ENCODE results near the gene EIF3D. TPM values are rescaled to one million over a fixed set of nuclear protein-coding genes. Genes with fewer than 3 reads are reported as not detected.

The EIF3D gene
- total and polyA plus RNA-seq, 3 donors from 2014 or later = 150 to 176 (median 163) TPM

GRCh38 chr22:36573815-36574363 lies 44.9 kb upstream of the EIF3D start:
- WGBS, 2 donors = 41 to 53% methylated on average over 9 of the region's 9 CpGs
- Histone ChIP-seq H3K4me1 (no peaks in the 10 kb centered on the region), H3K36me3 (ENCODE audit: low read depth, missing control alignments) (no peaks in the 10 kb centered on the region), H3K4me3 (no peak overlapping the region), H3K9me3 (no peaks in the 10 kb centered on the region), H3K27ac (no peak overlapping the region), H3K27me3 (no peaks in the 10 kb centered on the region)
- DNase-seq = no peak
- intact Hi-C loops (cut with DNase I; ENCODE audit: low total_unique reads) = no loop called here
- TF ChIP-seq CTCF (IDR thresholded peaks at IDR 0.05) (no peak), POLR2A (IDR thresholded peaks at IDR 0.05) (no peak)

- Histone ChIP-seq H3K4me1 (no peaks in the 10 kb centered on the region), H3K4me3 (no peak overlapping the region), H3K27me3 (no peaks in the 10 kb centered on the region), H3K36me3 (ENCODE audit: low read depth, missing control alignments) (no peaks in the 10 kb centered on the region), H3K9me3 (no peaks in the 10 kb centered on the region), H3K27ac (no peak overlapping the region)
- no peak for TF ChIP-seq CTCF (IDR thresholded peaks at IDR 0.05)
- TF ChIP-seq POLR2A (IDR thresholded peaks at IDR 0.05) = no peak
- intact Hi-C loops (cut with DNase I; ENCODE audit: low total_unique reads) = no loop called here
- 88 to 93% methylated on average over 2 of the region's 2 CpGs for WGBS, 2 donors
- DNase-seq = no peak
These were observed 43.0 kb upstream of the EIF3D start for GRCh38 chr22:36571991-36572390.

- no peaks in the 10 kb centered on the region for H3K27me3 ChIP-seq
- no peak overlapping the region for H3K4me3 ChIP-seq
- WGBS, 2 donors = 47 to 50% methylated on average over 12 of the region's 12 CpGs
- intact Hi-C loops (cut with DNase I; ENCODE audit: low total_unique reads) = no loop called here
- peak; percentile 30 for DNase-seq
- H3K9me3 ChIP-seq = no peaks in the 10 kb centered on the region
- H3K36me3 ChIP-seq (ENCODE audit: low read depth, missing control alignments) = no peaks in the 10 kb centered on the region
- H3K27ac ChIP-seq = no peak overlapping the region
- no peaks in the 10 kb centered on the region for H3K4me1 ChIP-seq
- TF ChIP-seq POLR2A (IDR thresholded peaks at IDR 0.05) (no peak), CTCF (IDR thresholded peaks at IDR 0.05) (peak in 1 of 3 experiments; percentile 36)
These were observed 41.0 kb upstream of the EIF3D start for GRCh38 chr22:36569999-36570398.

- WGBS, 2 donors = 81 to 85% methylated on average over 6 of the region's 6 CpGs
- intact Hi-C loops (cut with DNase I; ENCODE audit: low total_unique reads) = no loop called here
- Histone ChIP-seq H3K4me1 (no peaks in the 10 kb centered on the region), H3K9me3 (no peaks in the 10 kb centered on the region), H3K36me3 (ENCODE audit: low read depth, missing control alignments) (no peaks in the 10 kb centered on the region), H3K27me3 (no peaks in the 10 kb centered on the region), H3K27ac (no peak overlapping the region), H3K4me3 (no peak overlapping the region)
- no peak for TF ChIP-seq CTCF (IDR thresholded peaks at IDR 0.05)
- TF ChIP-seq POLR2A (IDR thresholded peaks at IDR 0.05) = no peak
- DNase-seq = no peak
These were observed 39.9 kb upstream of the EIF3D start for GRCh38 chr22:36568846-36569245.

- no peak overlapping the region for H3K4me3 ChIP-seq
- WGBS, 2 donors = 78 to 83% methylated on average over 8 of the region's 8 CpGs
- no peaks in the 10 kb centered on the region for H3K36me3 ChIP-seq (ENCODE audit: low read depth, missing control alignments)
- no peak overlapping the region for H3K27ac ChIP-seq
- no peaks in the 10 kb centered on the region for H3K4me1 ChIP-seq
- H3K27me3 ChIP-seq = no peaks in the 10 kb centered on the region
- DNase-seq = no peak
- intact Hi-C loops (cut with DNase I; ENCODE audit: low total_unique reads) = no loop called here
- no peaks in the 10 kb centered on the region for H3K9me3 ChIP-seq
- TF ChIP-seq CTCF (IDR thresholded peaks at IDR 0.05) = no peak
- no peak for TF ChIP-seq POLR2A (IDR thresholded peaks at IDR 0.05)
These were observed 37.8 kb upstream of the EIF3D start for GRCh38 chr22:36566720-36567119.
